GM21717 (cell line): ENCODE measurements around the gene PGM3.
A peak's percentile ranks its signal among the peaks of the same experiment; 100 is the strongest.
"Not testable (repeated sequence)": the region's sequence is repeated elsewhere in the genome, so short reads cannot be mapped to it uniquely, and the experiment has no call there.

Experiments used
- ATAC-seq: cut with Tn5 transposase; IDR thresholded peaks from one replicate; pipeline ENCODE4 v1.9.1; 2021; ENCODE audit warnings: mild to moderate bottlenecking, moderate library complexity; ENCODE audit not compliant: unreplicated experiment

PGM3 gene

GRCh38 chr6:83192871-83193746 lies at the start of gene PGM3, which contains the start of gene RWDD2A:
PGM3 (minus strand) TSS chr6:83193265; CDS start chr6:83191012, 2,253 bp downstream.
RWDD2A (plus strand) TSS chr6:83193357; CDS start chr6:83194452, 1,095 bp downstream.
- peak; percentile 97 for ATAC-seq

- ATAC-seq, result no peak
Measured at GRCh38 chr6:83231146-83231545, 38.1 kb upstream of the PGM3 start.

- ATAC-seq, result no peak
Measured at GRCh38 chr6:83226517-83226916, 33.5 kb upstream of the PGM3 start.

- ATAC-seq, result no peak
Measured at GRCh38 chr6:83221889-83222479, 28.9 kb upstream of the PGM3 start.

GRCh38 chr6:83221276-83221675 lies 28.2 kb upstream of the PGM3 start:
- ATAC-seq, result no peak

GRCh38 chr6:83220121-83220520 lies 27.1 kb upstream of the PGM3 start:
- no peak for ATAC-seq

- ATAC-seq, result no peak
Measured at GRCh38 chr6:83218646-83219045, 25.6 kb upstream of the PGM3 start.

GRCh38 chr6:83216806-83217205 lies 23.7 kb upstream of the PGM3 start:
- no peak for ATAC-seq

GRCh38 chr6:83215131-83216047 lies 22.3 kb upstream of the PGM3 start:
- ATAC-seq, result peak; percentile 100

GRCh38 chr6:83202031-83202430 lies 9.0 kb upstream of the PGM3 start:
- no peak for ATAC-seq

- ATAC-seq, result no peak
Measured at GRCh38 chr6:83199863-83200225, 6.8 kb upstream of the PGM3 start.

GRCh38 chr6:83199173-83199862 lies 6.3 kb upstream of the PGM3 start:
- no peak for ATAC-seq

- ATAC-seq, result no peak
Measured at GRCh38 chr6:83198486-83199172, 5.6 kb upstream of the PGM3 start.

GRCh38 chr6:83193747-83194566 lies 892 bp upstream of the PGM3 start:
- ATAC-seq, result peak; percentile 36

- ATAC-seq, result no peak
Measured at GRCh38 chr6:83192456-83192855, 609 bp downstream of the PGM3 start.

GRCh38 chr6:83191974-83192373 lies 1.1 kb downstream of the PGM3 start:
- not testable (repeated sequence) for ATAC-seq

GRCh38 chr6:83190626-83191025 lies 2.4 kb downstream of the PGM3 start:
- no peak for ATAC-seq

GRCh38 chr6:83188501-83188900 lies 4.6 kb downstream of the PGM3 start:
- ATAC-seq, result no peak

- no peak for ATAC-seq
Measured at GRCh38 chr6:83185096-83185495, 8.0 kb downstream of the PGM3 start.
